Measurements from ENCODE around the gene PLXNA2.

PLXNA2 gene

GRCh38 chr1:208060215-208060869, 183.8 kb downstream of the PLXNA2 start:
- H3K36me3 ChIP-seq (replicated peaks; ENCODE audit: low read depth, low read length), result peaks cover 4% of the 10 kb centered on the region
- no peaks in the 10 kb centered on the region for H3K4me1 ChIP-seq (ENCODE audit: low read length)
- no peaks in the 10 kb centered on the region for H3K79me2 ChIP-seq (ENCODE audit: low read length)
- H3K9me3 ChIP-seq (ENCODE audit: insufficient read depth, low read length), result no peaks in the 10 kb centered on the region
- H4K20me1 ChIP-seq (ENCODE audit: insufficient read depth, low read length), result no peaks in the 10 kb centered on the region
- H3K9ac ChIP-seq (ENCODE audit: low read length), result no peak overlapping the region
- H2AFZ ChIP-seq (ENCODE audit: low read depth, low read length), result no peak overlapping the region
- no peaks in the 10 kb centered on the region for H3K27me3 ChIP-seq (ENCODE audit: low read depth, low read length)
- no peak overlapping the region for H3K27ac ChIP-seq (ENCODE audit: low read length)
- H3K4me3 ChIP-seq (ENCODE audit: low read length), result no peak overlapping the region
- TF ChIP-seq EZH2phosphoT487 (IDR thresholded peaks at IDR 0.05; ENCODE audit: low read depth), result no peak
- H3K4me2 ChIP-seq (ENCODE audit: low read length), result no peak overlapping the region

DNA sequence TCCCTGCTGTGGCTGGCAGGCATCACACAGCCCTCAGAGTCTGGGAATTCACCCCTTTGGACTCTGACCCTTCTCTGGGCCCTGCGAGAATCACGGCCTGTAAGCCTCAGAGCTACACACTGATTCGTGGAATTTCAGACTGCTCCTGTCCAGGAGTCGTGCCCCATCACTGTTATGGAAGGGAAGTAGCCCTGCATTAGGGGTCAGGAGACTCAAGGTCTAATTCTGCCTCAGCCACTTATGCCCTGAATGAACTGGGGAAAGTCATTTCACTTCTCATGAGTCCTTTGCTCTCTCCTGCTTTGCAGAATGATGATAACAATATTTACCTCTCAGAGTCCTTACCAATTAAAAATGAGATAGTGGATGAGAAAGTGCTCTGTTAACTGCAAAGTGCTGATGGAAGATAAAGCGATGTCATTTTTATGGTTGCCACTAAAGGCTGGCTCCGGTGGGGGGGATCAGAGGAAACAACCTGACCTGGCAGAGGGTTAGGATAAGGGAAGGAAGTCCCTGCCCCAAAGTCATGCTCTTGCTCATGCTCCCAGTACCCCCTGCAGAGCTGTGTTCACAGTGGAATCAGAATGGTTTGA, 184.7 kb downstream of the PLXNA2 start:
- Histone ChIP-seq H3K4me3 (ENCODE audit: low read length) (no peak overlapping the region), H4K20me1 (ENCODE audit: insufficient read depth, low read length) (no peaks in the 10 kb centered on the region), H3K9ac (ENCODE audit: low read length) (no peak overlapping the region), H3K27ac (ENCODE audit: low read length) (no peak overlapping the region), H3K36me3 (replicated peaks; ENCODE audit: low read depth, low read length) (peaks cover 4% of the 10 kb centered on the region), H3K4me1 (ENCODE audit: low read length) (no peaks in the 10 kb centered on the region), H3K9me3 (ENCODE audit: insufficient read depth, low read length) (no peaks in the 10 kb centered on the region), H2AFZ (ENCODE audit: low read depth, low read length) (no peak overlapping the region), H3K4me2 (ENCODE audit: low read length) (no peak overlapping the region), H3K27me3 (ENCODE audit: low read depth, low read length) (no peaks in the 10 kb centered on the region), H3K79me2 (ENCODE audit: low read length) (no peaks in the 10 kb centered on the region)
- TF ChIP-seq EZH2phosphoT487 (IDR thresholded peaks at IDR 0.05; ENCODE audit: low read depth) (no peak), CTCF (IDR thresholded peaks at IDR 0.05; ENCODE audit: low read depth, low read length) (no peak)

DNA sequence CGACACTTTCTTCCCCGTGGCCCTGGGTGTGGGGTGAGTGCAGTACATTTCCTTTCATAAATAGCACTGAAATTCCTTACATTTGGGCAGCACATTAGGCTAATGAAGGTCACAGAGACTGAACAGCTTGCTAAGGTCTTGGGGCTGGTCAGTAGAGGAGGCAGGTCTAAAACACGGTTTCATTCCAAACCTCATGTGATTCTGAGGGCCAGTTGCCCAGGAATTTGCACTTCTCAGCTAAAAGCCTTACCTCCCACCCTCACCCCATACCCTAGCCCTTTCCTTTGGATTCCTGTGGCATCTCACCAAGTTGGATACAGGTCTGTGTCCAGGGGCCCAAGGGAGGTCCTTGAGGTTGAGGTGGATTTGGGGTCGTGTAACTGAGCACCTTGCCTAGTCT, 185.4 kb downstream of the PLXNA2 start:
- no peak overlapping the region for H3K4me3 ChIP-seq (ENCODE audit: low read length)
- no peak overlapping the region for H3K4me2 ChIP-seq (ENCODE audit: low read length)
- H3K9me3 ChIP-seq (ENCODE audit: insufficient read depth, low read length), result no peaks in the 10 kb centered on the region
- no peak overlapping the region for H2AFZ ChIP-seq (ENCODE audit: low read depth, low read length)
- no peak overlapping the region for H3K27ac ChIP-seq (ENCODE audit: low read length)
- no peaks in the 10 kb centered on the region for H3K4me1 ChIP-seq (ENCODE audit: low read length)
- no peaks in the 10 kb centered on the region for H3K27me3 ChIP-seq (ENCODE audit: low read depth, low read length)
- H3K79me2 ChIP-seq (ENCODE audit: low read length), result no peaks in the 10 kb centered on the region
- H3K9ac ChIP-seq (ENCODE audit: low read length), result no peak overlapping the region
- no peak for TF ChIP-seq EZH2phosphoT487 (IDR thresholded peaks at IDR 0.05; ENCODE audit: low read depth)
- no peaks in the 10 kb centered on the region for H4K20me1 ChIP-seq (ENCODE audit: insufficient read depth, low read length)
- H3K36me3 ChIP-seq (replicated peaks; ENCODE audit: low read depth, low read length), result peaks cover 4% of the 10 kb centered on the region

GRCh38 chr1:208058267-208058666, 185.9 kb downstream of the PLXNA2 start:
- Histone ChIP-seq H3K4me1 (ENCODE audit: low read length) (no peaks in the 10 kb centered on the region), H3K4me2 (ENCODE audit: low read length) (no peak overlapping the region), H4K20me1 (ENCODE audit: insufficient read depth, low read length) (no peaks in the 10 kb centered on the region), H2AFZ (ENCODE audit: low read depth, low read length) (no peak overlapping the region), H3K9me3 (ENCODE audit: insufficient read depth, low read length) (no peaks in the 10 kb centered on the region), H3K4me3 (ENCODE audit: low read length) (no peak overlapping the region), H3K79me2 (ENCODE audit: low read length) (no peaks in the 10 kb centered on the region), H3K36me3 (replicated peaks; ENCODE audit: low read depth, low read length) (peaks cover 7% of the 10 kb centered on the region), H3K27me3 (ENCODE audit: low read depth, low read length) (no peaks in the 10 kb centered on the region), H3K27ac (ENCODE audit: low read length) (no peak overlapping the region), H3K9ac (ENCODE audit: low read length) (no peak overlapping the region)
- TF ChIP-seq CTCF (IDR thresholded peaks at IDR 0.05; ENCODE audit: low read depth, low read length) (no peak), EZH2phosphoT487 (IDR thresholded peaks at IDR 0.05; ENCODE audit: low read depth) (no peak)

GRCh38 chr1:208057056-208057455, 187.1 kb downstream of the PLXNA2 start:
- H3K79me2 ChIP-seq (ENCODE audit: low read length), result no peaks in the 10 kb centered on the region
- no peak overlapping the region for H3K27ac ChIP-seq (ENCODE audit: low read length)
- TF ChIP-seq EZH2phosphoT487 (IDR thresholded peaks at IDR 0.05; ENCODE audit: low read depth) (no peak), CTCF (IDR thresholded peaks at IDR 0.05; ENCODE audit: low read depth, low read length) (no peak)

More at GRCh38 chr1:208057056-208057455, 187.1 kb downstream of the PLXNA2 start:
- H3K27me3 ChIP-seq (ENCODE audit: low read depth, low read length), result no peaks in the 10 kb centered on the region
- H3K4me2 ChIP-seq (ENCODE audit: low read length), result no peak overlapping the region
- no peak overlapping the region for H3K4me3 ChIP-seq (ENCODE audit: low read length)
- H3K36me3 ChIP-seq (replicated peaks; ENCODE audit: low read depth, low read length), result peaks cover 7% of the 10 kb centered on the region
- H2AFZ ChIP-seq (ENCODE audit: low read depth, low read length), result no peak overlapping the region
- no peak overlapping the region for H3K9ac ChIP-seq (ENCODE audit: low read length)
- H3K9me3 ChIP-seq (ENCODE audit: insufficient read depth, low read length), result no peaks in the 10 kb centered on the region
- H4K20me1 ChIP-seq (ENCODE audit: insufficient read depth, low read length), result no peaks in the 10 kb centered on the region
- H3K4me1 ChIP-seq (ENCODE audit: low read length), result no peaks in the 10 kb centered on the region
